HCT116 (cell line): ENCODE data around the gene IQGAP3. TPM values are rescaled to one million over a fixed set of nuclear protein-coding genes. Genes with fewer than 3 reads are reported as not detected.

ENCODE experiments used
- ATAC-seq: fragments of 200-7000 bp; cut with Tn5 transposase; 2 replicates; pipeline ENCODE4 v1.9.1; 2020; ENCODE audit warnings: mild to moderate bottlenecking, moderate library complexity
- BruUV-seq: library from RNA; stranded (reverse); fragments of 400-500 nt; replicated peaks from 2 replicates; lab custom pipeline; 2021; lab: Mats Ljungman, UMichigan
- CTCF ChIA-PET: fragments of 300-600 bp; sonication (Branson Sonifier 250); formaldehyde crosslinking; loops from one replicate; lab custom pipeline; 2021; ENCODE audit warnings: antibody characterized with exemption; lab: Charles Lee
- POLR2A ChIA-PET: fragments of 300-600, 350-600 bp; sonication (Branson Sonifier 250); formaldehyde crosslinking; loops from one replicate; lab custom pipeline; 2021; ENCODE audit warnings: antibody characterized with exemption; lab: Charles Lee
- RAD21 ChIA-PET, 2 experiments: fragments of 300-600 bp; sonication (Branson Sonifier 250); formaldehyde crosslinking; loops; one replicate each; lab custom pipeline; 2023; ENCODE audit warnings: low total read pairs in 2 of 2; ENCODE audit not compliant: uncharacterized antibody in 2 of 2, unreplicated experiment in 2 of 2, low non-redundant PET in 1 of 2; lab: Charles Lee
- DNase-seq: peaks from one replicate; pipeline ENCODE4 v3.0.0-alpha.2; 2010; ENCODE audit warnings: low read depth, low spot score
- H2AFZ ChIP-seq: fragments of 200-600 bp; shearing (Covaris generic), sonication (generic); 2 replicates; pipeline ENCODE4 v1.6.1; 2017; ENCODE audit warnings: low read depth, mixed run types, mixed read lengths, antibody characterized with exemption, low read length; ENCODE audit not compliant: poor library complexity, severe bottlenecking
- H3K27ac ChIP-seq: 2 replicates; pipeline ENCODE4 v1.5.1; 2012; ENCODE audit warnings: low read depth, low read length
- H3K27me3 ChIP-seq: fragments of 200-600 bp; sonication (generic); 2 replicates; pipeline ENCODE4 v1.6.1; 2016; ENCODE audit warnings: mixed run types, low read length, mixed read lengths; ENCODE audit not compliant: insufficient read depth
- H3K36me3 ChIP-seq, 2 experiments: fragments of 200-500 bp in 1 of 2; fragments of 200-600 bp in 1 of 2; sonication (Bioruptor generic) in 1 of 2; sonication (generic) in 1 of 2; 2 replicates each; pipeline versions ENCODE4 v1.5.1 to v1.6.1; 2014 to 2016; ENCODE audit warnings: low read length in 2 of 2, inconsistent platforms in 1 of 2, mixed read lengths in 1 of 2, mixed run types in 1 of 2; ENCODE audit not compliant: insufficient read depth in 2 of 2, control insufficient read depth in 1 of 2
- H3K4me1 ChIP-seq, 2 experiments: fragments of 200-600 bp in 1 of 2; sonication (generic) in 1 of 2; 2 replicates each; pipeline versions ENCODE4 v1.5.1 to v1.6.1; 2012 to 2017; ENCODE audit warnings: low read length in 2 of 2, inconsistent platforms in 1 of 2, mild to moderate bottlenecking in 1 of 2, mixed read lengths in 1 of 2, mixed run types in 1 of 2, moderate library complexity in 1 of 2; ENCODE audit not compliant: insufficient read depth in 2 of 2, control insufficient read depth in 1 of 2
- H3K4me2 ChIP-seq: fragments of 200-600 bp; sonication (generic); 2 replicates; pipeline ENCODE4 v1.6.1; 2017; ENCODE audit warnings: mixed run types, low read length, mixed read lengths
- H3K4me3 ChIP-seq, 2 experiments: fragments of 200-600 bp in 1 of 2; sonication (generic) in 1 of 2; replicated peaks in 1 of 2; 2 replicates each; pipeline ENCODE4 v1.5.1; 2011 to 2016; ENCODE audit warnings: low read length in 2 of 2, control low read depth in 1 of 2, low read depth in 1 of 2, mild to moderate bottlenecking in 1 of 2, mixed read lengths in 1 of 2, mixed run types in 1 of 2
- H3K79me2 ChIP-seq: fragments of 200-600 bp; sonication (generic); 2 replicates; pipeline ENCODE4 v1.6.1; 2017; ENCODE audit warnings: mild to moderate bottlenecking, mixed run types, low read length, moderate library complexity, mixed read lengths; ENCODE audit not compliant: insufficient read depth
- H3K9ac ChIP-seq: fragments of 200-600 bp; sonication (generic); 2 replicates; pipeline ENCODE4 v1.6.1; 2016; ENCODE audit warnings: low read length, mixed read lengths
- H3K9me2 ChIP-seq: fragments of 200-600 bp; sonication (generic), shearing (Covaris generic); 2 replicates; pipeline ENCODE4 v1.6.1; 2017; ENCODE audit warnings: mixed run types, mild to moderate bottlenecking, moderate library complexity; ENCODE audit not compliant: insufficient read depth
- H3K9me3 ChIP-seq, 2 experiments: fragments of 200-500 bp in 1 of 2; fragments of 200-600 bp in 1 of 2; sonication (Bioruptor generic) in 1 of 2; sonication (generic) in 1 of 2; 2 replicates each; pipeline ENCODE4 v1.6.1; 2014 to 2017; ENCODE audit warnings: low read length in 2 of 2, mixed read lengths in 2 of 2, inconsistent platforms in 1 of 2, low read depth in 1 of 2, mild to moderate bottlenecking in 1 of 2, mixed run types in 1 of 2, moderate library complexity in 1 of 2; ENCODE audit not compliant: control insufficient read depth in 1 of 2, insufficient read depth in 1 of 2
- H4K20me1 ChIP-seq: fragments of 200-600 bp; sonication (generic), shearing (Covaris generic); 2 replicates; pipeline ENCODE4 v1.6.1; 2017; ENCODE audit warnings: mixed run types, mild to moderate bottlenecking, moderate library complexity; ENCODE audit not compliant: insufficient read depth
- ATF3 ChIP-seq: IDR thresholded peaks from 2 replicates; pipeline ENCODE4 v1.6.1; 2012
- CBX3 ChIP-seq: IDR thresholded peaks from 2 replicates; pipeline ENCODE4 v1.6.1; 2012; ENCODE audit warnings: low read depth
- CEBPB ChIP-seq: IDR thresholded peaks from 2 replicates; pipeline ENCODE4 v1.6.1; 2012; ENCODE audit warnings: low read depth
- ELF1 ChIP-seq: IDR thresholded peaks from 2 replicates; pipeline ENCODE4 v1.6.1; 2012; ENCODE audit warnings: low read depth, borderline replicate concordance
- EZH2 ChIP-seq: fragments of 200-600 bp; sonication (generic); IDR thresholded peaks from 2 replicates; pipeline ENCODE4 v1.6.1; 2017; ENCODE audit warnings: antibody characterized with exemption, mixed run types
- EZH2phosphoT487 ChIP-seq: fragments of 200-600 bp; IDR thresholded peaks from 2 replicates; pipeline ENCODE4 v1.6.1; 2018; ENCODE audit warnings: antibody characterized with exemption, borderline replicate concordance
- FOSL1 ChIP-seq: IDR thresholded peaks from 2 replicates; pipeline ENCODE4 v1.6.1; 2012; ENCODE audit warnings: low read depth
- JUND ChIP-seq: IDR thresholded peaks from 2 replicates; pipeline ENCODE4 v1.6.1; 2012
- MAX ChIP-seq: IDR thresholded peaks from 2 replicates; pipeline ENCODE4 v1.6.1; 2012
- POLR2AphosphoS5 ChIP-seq: IDR thresholded peaks from 2 replicates; pipeline ENCODE4 v1.6.1; 2011; ENCODE audit warnings: mild to moderate bottlenecking, low read depth, low read length, moderate library complexity
- SP1 ChIP-seq: IDR thresholded peaks from 2 replicates; pipeline ENCODE4 v1.6.1; 2012; ENCODE audit warnings: low read depth
- SRF ChIP-seq: IDR thresholded peaks from 2 replicates; pipeline ENCODE4 v1.6.1; 2012; ENCODE audit warnings: low read depth
- YY1 ChIP-seq: IDR thresholded peaks from 2 replicates; pipeline ENCODE4 v1.6.1; 2011; ENCODE audit warnings: low read length, low read depth, moderate library complexity, mild to moderate bottlenecking; ENCODE audit not compliant: insufficient replicate concordance; ENCODE audit errors: extremely low read depth
- ZBTB33 ChIP-seq: IDR thresholded peaks from 2 replicates; pipeline ENCODE4 v1.6.1; 2011; ENCODE audit warnings: mild to moderate bottlenecking, low read length, moderate library complexity; ENCODE audit not compliant: insufficient replicate concordance; ENCODE audit errors: extremely low read depth
- ZNF274 ChIP-seq: fragments of 200-500 bp; sonication (Bioruptor generic); IDR thresholded peaks from 2 replicates; pipeline ENCODE4 v1.6.1; 2014; ENCODE audit warnings: mild to moderate bottlenecking, low read depth, low read length, inconsistent platforms
- intact Hi-C: fragments of 100-400 bp; cut with micrococcal nuclease; formaldehyde crosslinking; loops from 2 replicates; pipeline ENCODE4 v1.10.0; 2022
- total RNA-seq: library from RNA; stranded (reverse); gene quantifications from one replicate; pipeline ENCODE4 v1.2.1, GENCODE V29; 2021; ENCODE audit not compliant: unreplicated experiment

IQGAP3 gene
- total RNA-seq, 1 experiment from 2014 or later = 38.8 TPM

- ATAC-seq (no peak), DNase-seq (no peak)
- H3K27ac ChIP-seq = no peak overlapping the region
- no peaks in the 10 kb centered on the region for H3K27me3 ChIP-seq
- H3K4me3 ChIP-seq = no peak overlapping the region
- BruUV-seq = no TSS peak
- H3K4me1 ChIP-seq = peaks cover 45 to 81% of the 10 kb centered on the region in 2 experiments
- H3K9me2 ChIP-seq = no peaks in the 10 kb centered on the region
- ChIA-PET POLR2A (no interaction called here), CTCF (no interaction called here), RAD21 (no interaction called here)
- H2AFZ ChIP-seq = no peak overlapping the region
- intact Hi-C loops = no loop called here
- peaks cover 100% of the 10 kb centered on the region for H3K79me2 ChIP-seq
- H4K20me1 ChIP-seq = no peaks in the 10 kb centered on the region; the same call in 1 of the 2 replicates
- no peaks in the 10 kb centered on the region for H3K9me3 ChIP-seq
- TF ChIP-seq YY1 (no peak), CEBPB (no peak), POLR2AphosphoS5 (no peak), EZH2phosphoT487 (no peak), JUND (no peak), SRF (no peak), SP1 (no peak), ATF3 (no peak), ELF1 (no peak), ZNF274 (no peak), CBX3 (no peak), MAX (no peak), FOSL1 (no peak), EZH2 (no peak), ZBTB33 (no peak)
- no peak overlapping the region for H3K9ac ChIP-seq
- H3K36me3 ChIP-seq = no peaks in the 10 kb centered on the region
- H3K4me2 ChIP-seq = no peak overlapping the region
These were observed 78.0 kb downstream of the IQGAP3 start for GRCh38 chr1:156494309-156494895.
